Neuronal stem cell (in vitro differentiated cells): ENCODE data around the gene ZBTB1.
"Not testable (repeated sequence)": the region's sequence is repeated elsewhere in the genome, so short reads cannot be mapped to it uniquely, and the experiment has no call there.

Source experiments
- DNase-seq: peaks from one replicate; pipeline ENCODE4 v3.0.0-alpha.2; 2013; ENCODE audit warnings: low spot score
- H2AFZ ChIP-seq: one replicate; pipeline ENCODE4 v1.6.1; 2013; ENCODE audit warnings: mild to moderate bottlenecking, low read length, inconsistent platforms
- H2AK5ac ChIP-seq: 2 replicates; pipeline ENCODE4 v1.6.1; 2013; ENCODE audit warnings: low read depth, mild to moderate bottlenecking, inconsistent platforms, low read length, moderate library complexity, mixed read lengths
- H2BK120ac ChIP-seq: 2 replicates; pipeline ENCODE4 v1.6.1; 2013; ENCODE audit warnings: low read depth, mild to moderate bottlenecking, inconsistent platforms, low read length, moderate library complexity, mixed read lengths
- H2BK12ac ChIP-seq: one replicate; pipeline ENCODE4 v1.6.1; 2013; ENCODE audit warnings: low read length, inconsistent platforms
- H2BK15ac ChIP-seq: 2 replicates; pipeline ENCODE4 v1.6.1; 2013; ENCODE audit warnings: mild to moderate bottlenecking, low read length, inconsistent platforms, mixed read lengths
- H2BK5ac ChIP-seq: one replicate; pipeline ENCODE4 v1.6.1; 2013; ENCODE audit warnings: inconsistent platforms, mild to moderate bottlenecking, low read length, moderate library complexity
- H3K14ac ChIP-seq: one replicate; pipeline ENCODE4 v1.6.1; 2013; ENCODE audit warnings: low read length, inconsistent platforms
- H3K18ac ChIP-seq: 2 replicates; pipeline ENCODE4 v1.6.1; 2013; ENCODE audit warnings: low read length, inconsistent platforms
- H3K23ac ChIP-seq: 2 replicates; pipeline ENCODE4 v1.6.1; 2013; ENCODE audit warnings: low read depth, mild to moderate bottlenecking, mixed read lengths, low read length, inconsistent platforms; ENCODE audit not compliant: poor library complexity
- H3K27ac ChIP-seq: replicated peaks from 3 replicates; pipeline ENCODE4 v1.5.1; 2013; ENCODE audit warnings: low read length, inconsistent platforms
- H3K27me3 ChIP-seq, 3 experiments: 2 replicates each; pipeline ENCODE4 v1.6.1; 2013; ENCODE audit warnings: low read length in 3 of 3, mild to moderate bottlenecking in 2 of 3, inconsistent platforms in 1 of 3, low read depth in 1 of 3, mixed read lengths in 1 of 3, moderate library complexity in 1 of 3; ENCODE audit not compliant: control insufficient read depth in 3 of 3, insufficient read depth in 3 of 3
- H3K36me3 ChIP-seq, 2 donors: replicated peaks in 1 of 2; 2 replicates each; pipeline ENCODE4 v1.6.1; 2013; ENCODE audit warnings: low read length in 2 of 2; ENCODE audit not compliant: control insufficient read depth in 2 of 2, insufficient read depth in 2 of 2
- H3K4ac ChIP-seq: 2 replicates; pipeline ENCODE4 v1.6.1; 2013; ENCODE audit warnings: inconsistent platforms, mild to moderate bottlenecking, low read length, moderate library complexity
- H3K4me1 ChIP-seq, 2 donors: 1 replicate in 1 of 2; 2 replicates in 1 of 2; pipeline ENCODE4 v1.6.1; 2013; ENCODE audit warnings: low read length in 2 of 2, low read depth in 1 of 2; ENCODE audit not compliant: control insufficient read depth in 2 of 2, insufficient read depth in 1 of 2
- H3K4me2 ChIP-seq: one replicate; pipeline ENCODE4 v1.6.1; 2013; ENCODE audit warnings: mild to moderate bottlenecking, low read length, inconsistent platforms; ENCODE audit not compliant: insufficient read depth, poor library complexity, severe bottlenecking
- H3K4me3 ChIP-seq, 2 donors: 2 replicates each; pipeline ENCODE4 v1.5.1; 2013; ENCODE audit warnings: low read length in 2 of 2, mild to moderate bottlenecking in 2 of 2, inconsistent platforms in 1 of 2, moderate library complexity in 1 of 2
- H3K79me1 ChIP-seq: one replicate; pipeline ENCODE4 v1.6.1; 2013; ENCODE audit warnings: low read depth, mild to moderate bottlenecking, inconsistent platforms, low read length, moderate library complexity
- H3K9ac ChIP-seq: one replicate; pipeline ENCODE4 v1.6.1; 2013; ENCODE audit warnings: mild to moderate bottlenecking, low read depth, low read length, inconsistent platforms; ENCODE audit not compliant: poor library complexity
- H3K9me3 ChIP-seq, 2 donors: replicated peaks in 1 of 2; 2 replicates each; pipeline versions ENCODE3 to v1.6.1; 2013; ENCODE audit warnings: low read length in 2 of 2, mild to moderate bottlenecking in 2 of 2, inconsistent platforms in 1 of 2, low read depth in 1 of 2, mixed read lengths in 1 of 2, moderate library complexity in 1 of 2; ENCODE audit not compliant: control insufficient read depth in 2 of 2, insufficient read depth in 1 of 2
- H4K8ac ChIP-seq: one replicate; pipeline ENCODE4 v1.6.1; 2013; ENCODE audit warnings: low read depth, mild to moderate bottlenecking, inconsistent platforms, low read length, moderate library complexity
- H4K91ac ChIP-seq: one replicate; pipeline ENCODE4 v1.6.1; 2013; ENCODE audit warnings: low read length, low read depth, mild to moderate bottlenecking, inconsistent platforms; ENCODE audit not compliant: poor library complexity
- WGBS, 2 donors: extraction: QIAGEN DNeasy Blood & Tissue Kit; methylation state at CpG; one replicate each; pipeline ENCODE4 v1.1.7; 2013; ENCODE audit warnings: missing lambda C conversion rate in 2 of 2, mixed read lengths in 1 of 2; ENCODE audit not compliant: insufficient read length in 2 of 2, insufficient replicate concordance in 1 of 2; ENCODE audit errors: extremely low coverage in 2 of 2; 5-methylcytosine and 5-hydroxymethylcytosine counted together

ZBTB1 gene

GRCh38 chr14:64569138-64569631 is 64.6 kb downstream of the ZBTB1 start:
- Histone ChIP-seq H4K8ac (no peak overlapping the region), H3K23ac (no peak overlapping the region), H3K4me3 (no peak overlapping the region), H2BK5ac (no peak overlapping the region), H3K79me1 (no peaks in the 10 kb centered on the region), H3K9me3 (no peaks in the 10 kb centered on the region), H2BK120ac (no peak overlapping the region), H3K4me1 (peaks cover 4 to 24% of the 10 kb centered on the region in 2 donors), H3K27me3 (no peaks in the 10 kb centered on the region), H3K27ac (no peak overlapping the region), H3K4me2 (no peak overlapping the region), H2BK15ac (no peak overlapping the region), H3K36me3 (no peaks in the 10 kb centered on the region), H3K18ac (no peak overlapping the region), H2AK5ac (no peak overlapping the region), H3K14ac (no peak overlapping the region), H2AFZ (peak overlapping the region; percentile 5), H4K91ac (no peak overlapping the region), H3K4ac (no peak overlapping the region), H3K9ac (no peak overlapping the region), H2BK12ac (no peak overlapping the region)
- no CpG with 5 or more reads among the region's 3 CpGs for WGBS, 2 donors
- DNase-seq: no peak

- not testable (repeated sequence) for H3K9ac ChIP-seq, H3K4me3 ChIP-seq, H3K27ac ChIP-seq, H3K79me1 ChIP-seq, H2AFZ ChIP-seq, H3K4ac ChIP-seq, H3K9me3 ChIP-seq, H2AK5ac ChIP-seq, H3K36me3 ChIP-seq, H2BK12ac ChIP-seq, H4K8ac ChIP-seq, H3K27me3 ChIP-seq, H3K4me2 ChIP-seq, H3K18ac ChIP-seq, H3K14ac ChIP-seq, H4K91ac ChIP-seq, H2BK5ac ChIP-seq, H2BK15ac ChIP-seq, DNase-seq, H2BK120ac ChIP-seq, H3K23ac ChIP-seq
- WGBS, 2 donors: no CpG with 5 or more reads among the region's 7 CpGs
- peaks cover 4 to 24% of the 10 kb centered on the region in 2 donors for H3K4me1 ChIP-seq
These were observed 65.1 kb downstream of the ZBTB1 start for GRCh38 chr14:64569646-64570045.

- Histone ChIP-seq H2BK5ac (no peak overlapping the region), H4K8ac (no peak overlapping the region), H2BK15ac (no peak overlapping the region), H3K4me1 (peaks cover 4 to 21% of the 10 kb centered on the region in 2 donors), H3K18ac (no peak overlapping the region), H3K27ac (no peak overlapping the region), H3K27me3 (no peaks in the 10 kb centered on the region), H3K4me3 (no peak overlapping the region), H3K4me2 (no peak overlapping the region), H2BK12ac (no peak overlapping the region), H3K14ac (no peak overlapping the region), H3K4ac (no peak overlapping the region), H3K9me3 (no peaks in the 10 kb centered on the region), H2AK5ac (no peak overlapping the region), H2BK120ac (no peak overlapping the region), H3K23ac (no peak overlapping the region), H2AFZ (peak overlapping the region; percentile 81), H3K9ac (no peak overlapping the region), H3K79me1 (no peaks in the 10 kb centered on the region), H4K91ac (no peak overlapping the region), H3K36me3 (no peaks in the 10 kb centered on the region)
- no peak for DNase-seq
These were observed 68.0 kb downstream of the ZBTB1 start for GRCh38 chr14:64572386-64573104.

- no peak overlapping the region for H2BK12ac ChIP-seq
These were observed 68.5 kb downstream of the ZBTB1 start for GRCh38 chr14:64573109-64573508.

More at GRCh38 chr14:64573109-64573508, 68.5 kb downstream of the ZBTB1 start:
- Histone ChIP-seq H2BK5ac (no peak overlapping the region), H3K23ac (no peak overlapping the region), H3K4ac (no peak overlapping the region), H3K79me1 (no peaks in the 10 kb centered on the region), H3K18ac (no peak overlapping the region), H4K8ac (no peak overlapping the region), H2BK15ac (no peak overlapping the region), H3K4me3 (no peak overlapping the region), H3K27me3 (no peaks in the 10 kb centered on the region), H2AK5ac (no peak overlapping the region), H3K9ac (no peak overlapping the region), H3K4me1 (peaks cover 4 to 21% of the 10 kb centered on the region in 2 donors), H3K4me2 (no peak overlapping the region), H2AFZ (peak overlapping the region; percentile 81), H4K91ac (no peak overlapping the region), H3K14ac (no peak overlapping the region), H2BK120ac (no peak overlapping the region), H3K27ac (no peak overlapping the region), H3K36me3 (no peaks in the 10 kb centered on the region), H3K9me3 (no peaks in the 10 kb centered on the region)
- whole genome bisulfite sequencing, 2 donors: no CpG with 5 or more reads among the region's 3 CpGs
- no peak for DNase-seq
